Right lobe of liver (tissue), 4 donors: ENCODE results near the gene SYP.

ENCODE experiments used
- POLR2A ChIP-seq: fragments of 450-650 bp; IDR thresholded peaks from one replicate; pipeline ENCODE4 v1.6.1; 2017; ENCODE audit warnings: antibody characterized with exemption, mild to moderate bottlenecking
- TF ChIP-seq, protein P1 (sequence below), 4 donors: fragments of 200-600 bp in 3 of 4; fragments of 450-650 bp in 1 of 4; IDR thresholded peaks; one replicate each; pipeline versions ENCODE4 v1.5.1 to v1.8.0; 2016 to 2022; ENCODE audit warnings: antibody characterized with exemption in 4 of 4, mild to moderate bottlenecking in 2 of 4
- donor health status: DM: no; HTN: no; CAD: no.
- donor health status: DM: no; HTN: no; CAD: no.
- donor health status: DM: no; HTN: yes; CAD: no.

- TF ChIP-seq, protein P1, sequence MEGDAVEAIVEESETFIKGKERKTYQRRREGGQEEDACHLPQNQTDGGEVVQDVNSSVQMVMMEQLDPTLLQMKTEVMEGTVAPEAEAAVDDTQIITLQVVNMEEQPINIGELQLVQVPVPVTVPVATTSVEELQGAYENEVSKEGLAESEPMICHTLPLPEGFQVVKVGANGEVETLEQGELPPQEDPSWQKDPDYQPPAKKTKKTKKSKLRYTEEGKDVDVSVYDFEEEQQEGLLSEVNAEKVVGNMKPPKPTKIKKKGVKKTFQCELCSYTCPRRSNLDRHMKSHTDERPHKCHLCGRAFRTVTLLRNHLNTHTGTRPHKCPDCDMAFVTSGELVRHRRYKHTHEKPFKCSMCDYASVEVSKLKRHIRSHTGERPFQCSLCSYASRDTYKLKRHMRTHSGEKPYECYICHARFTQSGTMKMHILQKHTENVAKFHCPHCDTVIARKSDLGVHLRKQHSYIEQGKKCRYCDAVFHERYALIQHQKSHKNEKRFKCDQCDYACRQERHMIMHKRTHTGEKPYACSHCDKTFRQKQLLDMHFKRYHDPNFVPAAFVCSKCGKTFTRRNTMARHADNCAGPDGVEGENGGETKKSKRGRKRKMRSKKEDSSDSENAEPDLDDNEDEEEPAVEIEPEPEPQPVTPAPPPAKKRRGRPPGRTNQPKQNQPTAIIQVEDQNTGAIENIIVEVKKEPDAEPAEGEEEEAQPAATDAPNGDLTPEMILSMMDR (IDR thresholded peaks at IDR 0.05): no peak
- no peak for TF ChIP-seq POLR2A
These were observed 28.2 kb upstream of the SYP start for GRCh38 chrX:49228185-49228584.
